Iris pigment epithelial cell (primary cell): Measurements from ENCODE around the gene PSENEN.
A peak's percentile ranks its signal among the peaks of the same experiment; 100 is the strongest.

ENCODE experiments used
- DNase-seq: peaks from one replicate; pipeline ENCODE4 v3.0.0-alpha.2; 2011; ENCODE audit warnings: low read depth

The PSENEN gene, protein sequence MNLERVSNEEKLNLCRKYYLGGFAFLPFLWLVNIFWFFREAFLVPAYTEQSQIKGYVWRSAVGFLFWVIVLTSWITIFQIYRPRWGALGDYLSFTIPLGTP

DNA sequence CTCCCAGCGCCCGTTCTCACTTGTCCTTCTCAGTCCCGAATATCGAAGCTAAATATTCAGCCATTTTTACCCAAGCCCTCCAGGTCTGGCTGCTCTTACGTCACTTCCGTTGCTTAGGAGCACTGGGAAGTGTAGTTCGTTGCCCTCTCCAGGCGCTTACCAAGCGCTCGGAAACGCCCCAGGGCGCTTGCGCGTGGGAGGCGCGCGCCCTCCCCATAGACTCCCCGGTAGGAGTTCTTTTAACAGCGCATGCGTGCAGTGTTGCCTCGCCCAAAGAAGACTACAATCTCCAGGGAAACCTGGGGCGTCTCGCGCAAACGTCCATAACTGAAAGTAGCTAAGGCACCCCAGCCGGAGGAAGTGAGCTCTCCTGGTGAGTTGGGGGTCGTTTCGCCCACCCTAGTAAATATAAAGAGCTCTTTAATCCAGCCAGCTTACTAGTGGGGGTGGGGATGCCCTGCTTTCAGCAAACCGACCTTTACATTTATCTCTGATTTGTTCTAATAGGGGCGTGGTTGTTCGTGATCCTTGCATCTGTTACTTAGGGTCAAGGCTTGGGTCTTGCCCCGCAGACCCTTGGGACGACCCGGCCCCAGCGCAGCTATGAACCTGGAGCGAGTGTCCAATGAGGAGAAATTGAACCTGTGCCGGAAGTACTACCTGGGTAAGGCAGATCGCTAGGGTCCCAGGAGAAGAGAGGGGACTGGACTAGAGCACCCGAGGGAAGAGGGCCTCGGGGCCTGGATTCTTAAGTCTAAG is at the start of gene PSENEN, which contains the start of gene U2AF1L4:
Gene PSENEN (plus strand): TSS at position 324 of the 759 bp plus-strand sequence. CDS start 280 bp downstream, at position 604.
Gene U2AF1L4 (minus strand): TSS at position 91 of the 759 bp plus-strand sequence. CDS start 27 bp downstream, at position 64.
- peak; percentile 99 for DNase-seq

DNA sequence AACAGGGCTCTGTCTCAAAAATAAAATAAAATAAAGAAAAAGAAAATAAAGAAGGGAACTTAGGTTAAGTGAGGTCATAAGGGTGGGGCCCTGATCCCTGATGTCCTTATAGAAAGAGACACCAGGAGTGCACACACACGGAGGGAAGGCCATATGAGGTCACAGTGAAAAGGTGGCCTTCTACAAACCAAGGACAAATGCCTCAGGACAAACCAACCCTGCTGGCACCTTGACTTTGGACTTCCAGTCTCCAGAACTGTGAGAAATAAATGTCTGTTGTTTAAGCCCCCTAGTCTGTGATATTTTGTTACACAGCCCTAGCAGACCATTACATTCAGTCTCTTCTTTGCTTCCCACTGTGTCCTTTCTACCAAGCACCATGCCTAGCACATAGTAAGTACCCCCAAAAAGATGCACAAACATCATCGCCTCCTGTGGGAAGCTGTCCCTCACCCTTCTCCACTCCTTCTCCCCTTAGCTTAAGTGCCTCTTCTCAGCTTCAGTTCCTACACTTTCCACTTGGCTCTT is 49.5 kb upstream of the PSENEN start:
- no peak for DNase-seq

DNA sequence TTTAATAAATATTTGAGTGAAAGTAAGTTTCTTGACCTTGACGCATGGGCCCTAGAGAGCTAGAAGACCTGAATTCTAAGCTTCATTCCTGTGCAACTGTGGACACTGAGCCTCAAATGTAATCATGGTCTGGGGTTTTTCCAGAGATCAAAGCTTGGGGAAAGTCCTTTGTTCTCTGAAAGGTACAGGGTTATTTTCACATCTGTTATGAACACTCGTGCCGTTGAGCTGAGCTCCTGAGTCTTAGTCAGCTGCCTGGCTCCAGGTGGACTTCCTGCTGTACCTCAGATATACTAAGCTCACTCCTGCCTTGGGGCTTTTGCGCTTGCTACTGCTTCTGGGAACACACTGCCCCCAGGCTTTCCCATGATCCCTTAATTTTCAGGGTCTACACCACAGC is 48.6 kb upstream of the PSENEN start:
- no peak for DNase-seq

DNA sequence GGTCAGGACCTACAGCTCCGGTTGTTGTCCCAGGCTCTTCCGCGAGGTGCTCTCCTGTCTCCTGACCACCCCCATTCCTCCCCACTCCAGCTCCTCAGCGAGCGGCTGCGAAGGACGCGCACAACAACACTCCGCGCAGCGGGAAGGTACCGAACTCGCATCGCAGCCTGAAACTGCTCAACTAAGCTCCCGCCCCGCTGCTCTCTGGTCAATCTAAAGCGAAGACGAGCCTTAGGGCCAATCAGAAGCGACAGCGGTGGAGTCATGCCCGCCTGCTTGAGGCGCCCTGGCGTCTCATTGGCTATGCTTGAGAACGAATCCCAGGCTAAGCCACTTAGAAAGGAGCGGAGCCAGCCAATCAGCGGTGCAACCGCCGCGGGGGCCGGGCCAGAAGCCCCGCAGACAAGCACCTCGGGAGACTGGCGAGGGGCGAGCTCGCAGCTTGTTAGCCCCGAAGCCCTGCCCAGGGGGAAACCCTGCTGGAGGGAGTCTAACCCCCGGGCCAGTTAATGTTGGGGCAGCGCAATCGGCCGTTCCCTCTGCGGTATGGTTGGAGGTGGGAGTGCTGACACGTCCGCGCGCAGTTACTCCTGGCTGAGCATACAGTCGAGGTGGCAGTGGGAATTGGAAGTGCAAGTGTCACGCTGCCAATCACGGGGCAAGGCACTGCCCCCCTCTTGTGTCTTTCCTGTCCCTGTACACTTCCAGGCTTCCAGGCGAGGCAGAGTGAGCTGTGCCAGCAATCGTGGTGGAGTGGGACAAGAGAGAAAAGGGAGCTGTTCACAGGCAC is 43.0 kb upstream of the PSENEN start:
- peak; percentile 99 for DNase-seq

DNA sequence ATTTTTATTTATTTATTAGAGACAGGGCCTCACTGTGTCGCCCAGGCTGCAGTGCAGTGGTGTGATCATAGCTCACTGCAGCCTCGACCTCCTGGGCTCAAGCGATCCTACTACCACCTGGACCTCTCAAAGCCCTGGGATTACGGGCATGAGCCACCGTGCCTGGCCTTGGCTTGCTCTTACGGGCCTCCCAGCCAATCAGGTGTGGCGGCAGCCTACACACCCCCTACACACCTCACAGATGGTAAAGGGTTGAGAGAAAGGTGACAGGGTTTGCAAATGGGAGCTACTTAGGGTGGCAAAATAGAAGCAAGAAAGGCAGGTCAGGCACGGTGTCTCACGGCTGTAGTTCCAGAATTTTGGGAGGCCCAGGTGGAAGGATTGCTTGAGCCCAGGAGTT is 42.1 kb upstream of the PSENEN start:
- DNase-seq: no peak

DNA sequence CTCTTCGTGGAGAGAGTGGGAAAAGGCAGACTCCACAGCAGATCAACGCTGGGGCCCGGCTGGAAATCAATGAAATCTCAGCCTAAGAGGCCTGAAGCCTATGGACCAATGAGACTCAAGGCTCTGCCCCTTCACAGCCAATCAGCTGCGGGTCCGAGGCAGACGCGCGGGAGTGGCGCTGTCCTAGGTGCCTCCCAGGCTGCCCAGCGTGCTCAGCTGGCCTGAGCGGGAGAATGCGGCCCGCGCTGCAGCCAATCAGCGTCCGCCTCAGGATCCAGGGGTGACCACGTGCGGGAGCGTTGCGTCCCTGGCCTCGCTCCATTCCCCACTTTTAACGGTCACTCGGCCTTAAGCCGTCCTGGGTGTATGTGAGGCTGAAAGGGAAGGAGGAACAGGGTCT is 41.2 kb upstream of the PSENEN start, which contains the start of gene ZBTB32:
Gene ZBTB32 (plus strand): TSS at position 341 of the 400 bp plus-strand sequence. CDS start 10,069 bp downstream, outside the sequence.
- peak; percentile 75 for DNase-seq

DNA sequence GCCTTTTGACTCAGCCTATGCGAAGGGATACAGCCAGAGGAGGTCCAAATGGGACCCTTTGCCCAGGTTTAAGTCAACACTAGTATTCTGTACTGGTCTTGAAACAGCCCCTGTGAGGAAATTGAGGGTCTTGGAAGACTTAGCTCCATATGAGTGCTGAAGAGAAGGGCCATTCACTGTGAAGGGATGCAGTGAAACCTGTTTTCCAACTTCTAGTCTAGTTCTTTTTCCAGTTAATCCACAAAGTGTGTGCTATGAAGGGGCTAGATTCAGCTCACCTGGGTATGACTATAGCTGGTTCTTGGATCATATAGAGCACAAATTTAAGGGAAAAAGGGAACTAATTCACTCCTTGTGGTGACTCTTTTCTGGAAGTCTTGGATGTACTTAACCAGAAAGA is 37.1 kb upstream of the PSENEN start:
- no peak for DNase-seq

DNA sequence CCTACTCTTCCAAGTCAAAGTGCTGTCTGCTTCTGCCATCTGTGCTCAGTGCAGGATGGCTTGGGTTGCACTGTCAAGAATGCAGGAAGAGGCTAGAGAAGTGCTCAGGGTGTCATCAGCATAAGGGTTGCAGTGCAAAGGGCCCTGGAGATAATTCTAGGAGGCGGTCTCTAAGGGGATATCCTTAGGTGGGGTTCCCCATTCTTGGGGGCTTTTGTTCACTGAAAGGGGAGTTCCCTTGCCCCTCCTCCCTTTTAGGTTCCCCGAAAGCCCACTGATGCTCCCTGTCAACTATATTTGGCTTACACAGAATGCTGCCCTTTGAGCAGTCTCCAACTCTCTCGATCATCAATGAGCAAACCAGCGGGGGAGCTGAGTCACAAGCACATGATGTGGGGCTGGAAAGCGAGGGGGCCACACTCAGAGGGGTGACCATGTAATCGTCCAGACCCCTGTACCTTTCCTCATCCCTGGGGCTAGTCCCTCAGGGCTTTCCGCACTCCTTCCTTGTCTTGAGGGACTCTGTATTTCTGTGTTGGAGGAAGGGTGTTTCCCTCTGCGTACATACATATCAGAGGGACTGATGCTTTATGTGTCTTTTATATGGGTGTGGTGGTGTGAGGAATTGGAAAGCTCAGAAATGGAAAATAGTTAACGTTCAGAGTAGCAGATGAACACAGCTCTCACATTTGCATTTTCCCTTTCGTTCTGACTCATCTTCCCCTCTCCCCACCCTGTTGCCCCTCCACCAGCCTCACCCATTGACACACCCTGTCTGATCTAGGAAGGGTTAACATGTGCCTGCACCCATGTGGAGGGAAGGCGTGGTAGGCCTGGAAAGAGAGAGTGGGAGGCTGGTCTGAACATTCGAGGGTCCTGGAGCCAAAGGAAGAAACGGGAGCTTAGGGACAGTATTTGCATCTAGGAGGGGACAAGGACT is 34.4 kb upstream of the PSENEN start:
- no peak for DNase-seq

DNA sequence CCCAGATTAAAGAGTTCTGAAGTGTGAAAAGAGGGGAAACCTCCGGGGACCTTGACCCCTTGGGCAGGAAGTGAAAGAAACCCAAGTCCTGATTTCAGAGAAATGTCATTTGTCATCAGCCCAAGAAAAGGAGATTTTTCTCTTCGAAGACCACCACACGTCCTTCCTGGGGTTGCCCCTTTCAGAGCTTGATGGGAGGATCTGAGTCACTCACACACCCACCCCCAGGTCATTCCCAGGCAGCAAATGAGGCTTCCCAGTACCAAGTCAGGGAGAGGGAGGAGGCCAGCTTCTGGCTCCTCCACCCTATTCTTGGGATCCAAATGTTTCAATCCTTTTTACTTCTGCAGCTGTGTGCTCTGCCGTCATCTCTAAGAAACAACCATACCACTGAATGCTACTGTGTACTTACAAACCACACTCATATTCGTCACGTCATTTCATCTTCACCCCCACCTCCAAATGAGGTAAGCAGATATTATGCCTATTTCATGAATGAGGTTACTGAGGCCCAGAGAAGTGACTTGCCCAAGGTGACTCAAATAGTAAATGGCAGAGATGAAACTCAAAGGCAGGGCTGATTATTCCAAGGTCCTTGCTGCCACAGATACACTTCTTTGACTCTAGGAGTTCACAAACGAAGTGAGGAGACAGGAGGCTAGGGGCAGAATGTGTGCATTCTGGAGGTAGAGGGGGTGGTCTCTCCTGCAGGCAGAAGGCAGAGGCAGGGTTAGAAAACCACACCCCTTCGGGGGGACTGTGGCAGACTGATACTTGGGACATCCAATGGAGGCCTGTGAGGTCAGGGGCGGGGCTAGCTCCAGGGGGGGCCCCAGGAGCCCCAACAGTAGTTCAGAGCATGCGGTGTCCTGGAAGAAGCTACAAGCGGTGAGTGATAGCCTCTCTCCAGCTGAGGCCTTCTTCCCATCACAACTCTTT is 32.6 kb upstream of the PSENEN start:
- DNase-seq: no peak

DNA sequence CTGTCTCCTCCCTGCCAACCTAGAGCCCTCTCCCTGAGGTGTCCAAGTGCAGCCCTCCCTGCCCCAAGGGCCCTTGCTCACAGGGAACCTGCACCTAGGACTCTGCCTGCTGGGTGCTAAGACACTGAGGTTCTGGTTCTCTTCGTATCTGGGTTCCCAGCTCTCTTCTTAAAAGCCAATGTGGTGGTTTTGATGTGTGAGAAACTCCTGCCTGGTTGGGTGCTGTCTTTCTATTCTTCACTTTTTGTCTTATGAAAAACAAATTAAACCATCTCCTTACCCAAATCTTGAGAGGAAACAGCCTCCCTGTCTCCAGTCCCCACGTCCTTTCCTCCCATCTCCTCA is 32.0 kb upstream of the PSENEN start:
- DNase-seq: no peak

DNA sequence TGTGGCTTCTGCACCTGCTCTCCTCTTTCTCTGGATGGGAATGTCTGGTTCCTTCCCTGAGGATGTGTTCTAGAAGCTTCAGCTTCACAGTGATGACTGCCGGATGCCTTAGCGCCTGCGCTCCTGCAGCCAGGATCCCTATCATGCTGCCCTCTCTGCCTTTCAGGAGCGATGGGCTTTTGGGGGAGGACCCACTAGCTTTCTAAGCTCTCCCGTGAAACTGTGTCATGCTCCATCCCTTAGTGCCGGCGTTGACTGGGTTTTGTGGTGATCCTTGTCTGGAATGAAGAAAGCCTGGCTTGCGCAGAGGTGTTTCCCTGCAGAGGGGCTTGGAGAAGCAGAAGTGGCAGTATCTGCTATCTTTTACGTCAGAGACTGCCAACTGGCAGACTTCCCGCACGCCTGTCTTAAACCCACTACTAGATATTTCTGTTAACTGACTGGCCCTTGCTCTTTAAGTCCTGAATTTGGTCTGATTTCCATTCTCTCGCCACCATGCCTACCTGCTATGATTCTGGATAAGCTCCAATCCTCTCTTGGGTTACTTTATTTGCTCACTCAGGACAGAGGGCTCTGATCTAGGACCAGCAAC is 31.5 kb upstream of the PSENEN start:
- DNase-seq: no peak

DNA sequence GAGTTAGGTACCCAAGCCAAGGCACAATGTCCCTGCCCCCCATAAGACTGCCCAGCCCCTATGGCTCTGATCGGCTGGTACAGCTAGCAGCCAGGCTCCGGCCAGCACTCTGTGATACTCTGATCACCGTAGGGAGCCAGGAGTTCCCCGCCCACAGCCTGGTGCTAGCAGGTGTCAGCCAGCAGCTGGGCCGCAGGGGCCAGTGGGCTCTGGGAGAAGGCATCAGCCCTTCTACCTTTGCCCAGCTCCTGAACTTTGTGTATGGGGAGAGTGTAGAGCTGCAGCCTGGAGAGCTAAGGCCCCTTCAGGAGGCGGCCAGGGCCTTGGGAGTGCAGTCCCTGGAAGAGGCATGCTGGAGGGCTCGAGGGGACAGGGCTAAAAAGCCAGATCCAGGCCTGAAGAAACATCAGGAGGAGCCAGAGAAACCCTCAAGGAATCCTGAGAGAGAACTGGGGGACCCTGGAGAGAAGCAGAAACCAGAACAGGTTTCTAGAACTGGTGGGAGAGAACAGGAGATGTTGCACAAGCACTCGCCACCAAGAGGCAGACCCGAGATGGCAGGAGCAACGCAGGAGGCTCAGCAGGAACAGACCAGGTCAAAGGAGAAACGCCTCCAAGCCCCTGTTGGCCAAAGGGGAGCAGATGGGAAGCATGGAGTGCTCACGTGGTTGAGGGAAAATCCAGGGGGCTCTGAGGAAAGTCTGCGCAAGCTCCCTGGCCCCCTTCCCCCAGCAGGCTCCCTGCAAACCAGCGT is 30.7 kb upstream of the PSENEN start:
- DNase-seq: no peak

DNA sequence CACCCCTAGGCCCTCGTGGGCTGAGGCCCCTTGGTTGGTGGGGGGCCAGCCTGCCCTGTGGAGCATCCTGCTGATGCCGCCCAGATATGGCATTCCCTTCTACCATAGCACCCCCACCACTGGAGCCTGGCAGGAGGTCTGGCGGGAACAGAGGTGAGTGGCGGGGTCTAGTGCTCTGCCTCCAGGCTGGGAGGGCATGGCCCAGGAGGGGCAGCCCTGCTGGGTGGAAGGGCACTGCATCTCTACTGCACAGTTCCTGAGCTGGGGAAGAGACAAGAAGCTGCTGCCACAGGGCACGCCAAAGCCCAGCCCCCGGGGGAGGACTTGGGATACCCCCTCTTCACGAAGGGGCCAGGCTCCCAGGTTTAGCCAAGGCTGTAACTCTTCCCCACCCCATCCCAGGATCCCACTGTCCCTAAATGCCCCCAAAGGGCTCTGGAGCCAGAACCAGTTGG is 30.1 kb upstream of the PSENEN start:
- DNase-seq: no peak

DNA sequence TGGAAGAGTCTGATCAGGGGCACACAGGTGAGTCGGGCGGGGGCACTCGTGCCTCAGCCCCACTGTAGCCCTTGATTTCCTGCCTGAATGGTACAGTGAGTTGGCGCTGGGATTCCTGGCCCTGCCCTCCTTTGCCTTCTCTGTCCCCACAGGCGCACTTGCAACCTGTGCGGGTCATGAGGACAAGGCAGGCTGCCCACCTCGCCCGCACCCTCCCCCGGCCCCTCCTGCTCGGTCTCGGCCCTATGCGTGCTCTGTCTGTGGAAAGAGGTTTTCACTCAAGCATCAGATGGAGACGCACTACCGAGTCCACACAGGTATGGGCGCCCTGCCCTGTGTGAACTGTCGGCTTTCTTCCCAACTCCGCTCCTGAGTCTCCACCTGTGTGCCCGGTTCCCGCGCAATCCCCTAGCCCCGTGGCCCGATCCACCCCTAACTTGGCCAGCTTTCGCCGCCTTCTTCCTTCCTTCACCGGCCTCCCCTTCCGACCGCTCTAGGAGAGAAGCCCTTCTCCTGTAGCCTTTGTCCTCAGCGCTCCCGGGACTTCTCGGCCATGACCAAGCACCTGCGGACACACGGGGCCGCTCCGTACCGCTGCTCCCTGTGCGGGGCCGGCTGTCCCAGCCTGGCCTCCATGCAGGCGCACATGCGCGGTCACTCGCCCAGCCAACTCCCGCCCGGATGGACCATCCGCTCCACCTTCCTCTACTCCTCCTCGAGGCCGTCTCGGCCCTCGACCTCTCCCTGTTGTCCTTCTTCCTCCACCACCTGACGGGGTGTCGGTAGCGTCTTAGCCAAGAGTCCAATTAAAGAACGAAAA is 29.3 kb upstream of the PSENEN start:
- DNase-seq: peak; percentile 40

DNA sequence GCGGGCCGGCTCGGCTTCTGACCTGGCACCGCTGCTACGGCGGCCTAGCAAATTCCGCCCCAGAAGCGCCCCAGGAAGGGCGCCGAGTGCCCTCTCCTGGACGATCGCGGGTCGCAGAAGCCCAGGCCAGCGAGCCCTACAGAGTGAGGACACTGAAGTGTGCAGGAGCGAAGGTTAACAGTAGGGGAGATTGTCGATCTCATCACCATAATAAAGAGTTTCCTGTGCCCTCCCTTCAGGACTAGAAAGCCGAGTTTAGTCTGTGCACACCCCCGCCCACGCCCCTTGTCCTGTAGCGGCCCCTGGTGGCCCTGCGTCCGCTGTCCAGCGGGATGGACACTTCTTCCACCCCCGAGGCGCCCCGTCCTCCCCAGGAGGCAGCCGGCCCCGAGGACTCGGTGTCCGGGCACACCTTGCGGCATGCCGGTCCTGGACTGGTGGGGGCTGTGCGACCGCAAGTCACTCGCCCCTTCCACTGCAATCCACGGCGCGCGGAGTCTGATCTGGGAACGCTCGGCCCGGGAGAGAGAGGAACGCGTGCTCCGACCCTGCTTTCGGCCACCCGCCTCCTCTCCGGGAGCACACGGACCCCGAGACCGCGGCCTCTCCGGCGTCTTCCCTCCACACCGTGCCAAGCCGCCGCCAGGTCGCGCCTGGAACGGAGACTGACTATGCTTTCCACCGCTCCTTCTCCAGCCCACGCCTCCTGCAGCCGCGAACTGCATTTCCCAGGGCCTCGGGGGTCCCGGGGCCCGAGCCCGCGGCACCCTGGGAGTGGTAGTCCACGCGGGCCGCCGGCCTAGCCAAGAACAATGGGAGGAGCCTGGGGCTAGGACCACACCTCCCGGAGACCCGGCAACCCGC is 28.4 kb upstream of the PSENEN start:
- DNase-seq: peak; percentile 95

DNA sequence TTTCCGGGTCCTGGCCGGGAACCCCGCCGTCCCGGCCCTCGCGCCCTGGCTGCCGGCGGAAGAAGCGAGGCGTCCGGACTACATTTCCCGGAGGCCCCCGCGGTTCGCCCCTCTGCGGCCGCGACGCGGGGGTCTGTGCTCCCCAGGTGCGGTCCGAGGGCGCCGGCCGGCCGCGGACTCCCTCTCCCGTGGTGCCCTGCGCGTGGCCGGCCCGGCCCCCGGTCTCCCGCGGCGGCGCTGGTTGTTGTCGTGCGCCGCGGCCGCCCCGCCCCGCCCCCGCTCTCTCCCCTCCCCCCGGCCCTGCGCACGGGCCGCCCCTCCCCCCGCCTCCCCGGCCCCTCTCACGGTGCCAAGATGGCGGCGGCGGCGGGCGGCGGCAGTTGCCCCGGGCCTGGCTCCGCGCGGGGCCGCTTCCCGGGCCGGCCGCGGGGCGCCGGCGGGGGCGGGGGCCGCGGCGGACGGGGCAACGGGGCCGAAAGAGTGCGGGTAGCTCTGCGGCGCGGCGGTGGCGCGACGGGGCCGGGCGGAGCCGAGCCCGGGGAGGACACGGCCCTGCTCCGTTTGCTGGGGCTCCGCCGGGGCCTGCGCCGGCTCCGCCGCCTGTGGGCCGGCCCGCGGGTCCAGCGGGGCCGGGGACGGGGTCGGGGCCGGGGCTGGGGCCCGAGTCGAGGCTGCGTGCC is 27.6 kb upstream of the PSENEN start, which contains the start of gene KMT2B:
Gene KMT2B (plus strand): TSS at position 339 of the 680 bp plus-strand sequence. CDS start 16 bp downstream, at position 355.
- DNase-seq: no peak
